ENCODE data around the gene HKDC1.

Gene HKDC1

GRCh38 chr10:69214666-69215131, 5.4 kb upstream of the HKDC1 start:
- CTCF ChIA-PET: interaction anchor here (0.6 kb wide), 1 partner anchor 84 kb away, joined by 5 read pairs; no protein-coding TSS in a partner anchor
- Histone ChIP-seq H3K4me3 (ENCODE audit: low read depth, low read length) (no peak overlapping the region), H3K27ac (ENCODE audit: extremely low read depth, low read depth, low read length) (no peak overlapping the region), H3K9me3 (ENCODE audit: control insufficient read depth, insufficient read depth, low read depth, low read length) (no peaks in the 10 kb centered on the region), H3K4me1 (ENCODE audit: control insufficient read depth, insufficient read depth, low read length) (0 out of 2 replicates have a peak, but pooled peaks cover 7% of the 10 kb centered on the region), H3K36me3 (ENCODE audit: control insufficient read depth in 2 of 2, insufficient read depth in 1 of 2, low read length in 2 of 2) (no peaks in the 10 kb centered on the region)
- POLR2A ChIA-PET: no interaction called here
- TF ChIP-seq SETDB1 (IDR thresholded peaks at IDR 0.05; ENCODE audit: insufficient read length, low read length) (peak; percentile 66), TRIM28 (IDR thresholded peaks at IDR 0.05; ENCODE audit: borderline replicate concordance, low read length) (peak; percentile 35; the same call in 1 of the 2 replicates), ZNF529 (tag by site-specific recombination; IDR thresholded peaks at IDR 0.05; ENCODE audit: insufficient replicate concordance) (no peak), GLI2 (tag by site-specific recombination; IDR thresholded peaks at IDR 0.05; ENCODE audit: borderline replicate concordance, low read depth) (no peak)

GRCh38 chr10:69215405-69216171, 4.5 kb upstream of the HKDC1 start:
- H3K4me3 ChIP-seq (ENCODE audit: low read depth, low read length): no peak overlapping the region
- CTCF ChIA-PET: interaction anchor here (1.6 kb wide), 1 partner anchor 192 kb away, joined by 9 read pairs; no protein-coding TSS in a partner anchor
- no peaks in the 10 kb centered on the region for H3K9me3 ChIP-seq (ENCODE audit: control insufficient read depth, insufficient read depth, low read depth, low read length)
- H3K36me3 ChIP-seq (ENCODE audit: control insufficient read depth in 2 of 2, insufficient read depth in 1 of 2, low read length in 2 of 2): no peaks in the 10 kb centered on the region
- H3K27ac ChIP-seq (ENCODE audit: extremely low read depth, low read depth, low read length): no peak overlapping the region
- H3K4me1 ChIP-seq (ENCODE audit: control insufficient read depth, insufficient read depth, low read length): 0 out of 2 replicates have a peak, but pooled peaks cover 7% of the 10 kb centered on the region
- TF ChIP-seq GLI4 (tag by site-specific recombination; IDR thresholded peaks at IDR 0.05): no peak
- TF ChIP-seq TRIM28 (IDR thresholded peaks at IDR 0.05; ENCODE audit: borderline replicate concordance, low read length): no peak; the same call in 1 of the 2 replicates
- TF ChIP-seq ZNF24 (tag by site-specific recombination; IDR thresholded peaks at IDR 0.05): no peak
- TF ChIP-seq PRDM6 (tag by site-specific recombination; IDR thresholded peaks at IDR 0.05): 0 out of 2 replicates have a peak, but pooled peaks have one; percentile 37
- TF ChIP-seq PATZ1 (tag by site-specific recombination; IDR thresholded peaks at IDR 0.05): no peak
- 0 out of 2 replicates have a peak, but pooled peaks have one; percentile 29 for TF ChIP-seq ZNF335 (tag by site-specific recombination; conservative IDR thresholded peaks at IDR 0.05)
- TF ChIP-seq ZNF518A (tag by site-specific recombination; conservative IDR thresholded peaks at IDR 0.05; ENCODE audit: low read depth): peak; percentile 40; the same call in 1 of the 2 replicates
- peak; percentile 71 for TF ChIP-seq OSR2 (tag by site-specific recombination; IDR thresholded peaks at IDR 0.05)
- POLR2A ChIA-PET: no interaction called here
